Left kidney (tissue), 2 donors: ENCODE results near the gene TMPRSS12. TPM values are rescaled to one million over a fixed set of nuclear protein-coding genes. Genes with fewer than 3 reads are reported as not detected.
"Not testable (repeated sequence)": the region's sequence is repeated elsewhere in the genome, so short reads cannot be mapped to it uniquely, and the experiment has no call there.

Experiments used
- DNase-seq: peaks from one replicate; pipeline ENCODE4 v3.0.0-alpha.2; 2013
- polyA plus RNA-seq: library from polyadenylated mRNA; unstranded; fragments of 120-200 nt; gene quantifications from one replicate; pipeline ENCODE4 v1.2.1, GENCODE V29; 2013; ENCODE audit not compliant: insufficient read length

Gene TMPRSS12
- polyA plus RNA-seq, 1 donor, result 0.13 TPM

- DNase-seq, result no peak
These were observed 17.0 kb downstream of the TMPRSS12 start for GRCh38 chr12:50859621-50860310.

GRCh38 chr12:50862316-50862715 is 19.6 kb downstream of the TMPRSS12 start:
- no peak for DNase-seq

- DNase-seq, result no peak
These were observed 22.5 kb downstream of the TMPRSS12 start for GRCh38 chr12:50865266-50865665.

GRCh38 chr12:50868881-50869280 is 26.2 kb downstream of the TMPRSS12 start:
- DNase-seq, result not testable (repeated sequence)

DNA sequence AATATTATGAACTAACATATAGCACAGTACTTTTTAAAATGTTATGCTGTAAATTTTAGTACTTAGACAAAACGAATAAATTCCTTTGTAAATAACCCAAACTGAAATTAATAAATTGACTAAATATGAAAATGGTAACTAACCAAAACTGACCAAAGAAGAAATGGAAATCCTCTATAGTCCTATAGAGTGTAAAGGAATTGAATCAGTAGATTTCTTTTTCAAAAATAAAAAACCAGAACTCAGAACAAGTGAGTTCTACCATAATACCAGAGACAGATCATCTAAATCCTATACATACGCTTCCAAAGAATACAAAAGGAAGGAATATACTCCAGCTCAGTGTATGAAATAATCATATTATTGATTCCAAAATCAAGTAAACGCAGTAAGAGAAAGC is 39.8 kb downstream of the TMPRSS12 start:
- no peak for DNase-seq

- DNase-seq, result no peak
These were observed 44.5 kb downstream of the TMPRSS12 start for GRCh38 chr12:50887191-50887590.

GRCh38 chr12:50888666-50889065 is 45.9 kb downstream of the TMPRSS12 start:
- DNase-seq, result no peak

DNA sequence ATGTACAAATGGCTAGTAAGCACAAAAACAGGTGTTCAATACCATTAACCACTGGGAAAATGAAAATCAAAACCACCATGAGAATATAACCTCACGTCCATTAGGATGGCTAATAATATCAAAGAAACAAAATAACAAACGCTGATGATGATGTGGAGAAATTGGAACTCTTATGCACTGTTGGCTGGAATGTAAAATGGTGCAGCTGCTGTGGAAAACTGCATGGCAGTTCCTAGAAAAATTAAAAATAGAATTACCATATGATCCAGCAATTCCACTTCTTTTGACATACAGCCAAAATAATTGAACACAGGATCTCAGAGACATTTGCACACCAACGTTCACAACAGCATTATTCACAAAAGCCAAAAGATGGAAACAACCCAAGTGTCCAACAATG is 51.5 kb downstream of the TMPRSS12 start:
- DNase-seq, result no peak

DNA sequence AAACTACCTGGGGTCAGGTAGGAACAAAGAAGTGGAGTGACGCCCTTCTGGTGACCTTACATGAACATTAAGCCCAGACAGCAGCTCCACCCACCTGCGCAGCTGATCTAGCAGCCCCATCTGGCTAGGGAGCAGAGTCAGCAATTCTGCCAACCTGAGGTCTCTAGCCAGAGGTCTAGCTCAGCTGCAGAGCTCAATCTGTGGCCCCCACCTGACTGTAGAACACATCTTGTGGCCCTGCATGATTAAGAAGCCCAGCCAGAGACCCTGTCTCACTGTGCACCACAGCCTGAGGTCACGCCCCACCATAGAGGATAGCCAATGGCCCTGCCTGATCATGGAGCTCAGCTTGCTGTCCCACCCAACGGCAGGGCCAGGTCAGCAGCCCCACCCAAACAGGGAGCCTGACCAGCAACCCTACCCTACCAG is 59.0 kb downstream of the TMPRSS12 start:
- DNase-seq, result no peak

DNA sequence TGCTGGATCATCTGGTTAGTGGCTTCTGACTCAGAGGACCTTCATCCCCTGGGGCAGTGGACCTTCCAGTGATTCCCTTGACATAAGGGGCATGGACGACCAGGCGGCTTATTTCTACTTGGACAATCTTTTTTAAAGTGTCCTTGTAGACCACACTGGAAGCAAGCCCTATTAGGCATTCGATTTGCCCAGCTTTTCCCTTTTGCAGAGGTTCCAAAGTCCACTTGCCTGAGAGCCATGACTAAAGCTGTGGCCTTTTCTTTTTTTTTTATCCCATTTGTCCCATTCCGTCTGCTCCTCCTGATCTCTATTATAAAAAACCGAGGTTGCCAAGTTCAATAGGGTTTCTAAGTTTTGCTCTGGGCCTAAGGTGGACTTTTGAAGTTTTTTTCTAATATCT is 65.8 kb downstream of the TMPRSS12 start:
- not testable (repeated sequence) for DNase-seq

- not testable (repeated sequence) for DNase-seq
These were observed 69.6 kb downstream of the TMPRSS12 start for GRCh38 chr12:50912361-50912760.

DNA sequence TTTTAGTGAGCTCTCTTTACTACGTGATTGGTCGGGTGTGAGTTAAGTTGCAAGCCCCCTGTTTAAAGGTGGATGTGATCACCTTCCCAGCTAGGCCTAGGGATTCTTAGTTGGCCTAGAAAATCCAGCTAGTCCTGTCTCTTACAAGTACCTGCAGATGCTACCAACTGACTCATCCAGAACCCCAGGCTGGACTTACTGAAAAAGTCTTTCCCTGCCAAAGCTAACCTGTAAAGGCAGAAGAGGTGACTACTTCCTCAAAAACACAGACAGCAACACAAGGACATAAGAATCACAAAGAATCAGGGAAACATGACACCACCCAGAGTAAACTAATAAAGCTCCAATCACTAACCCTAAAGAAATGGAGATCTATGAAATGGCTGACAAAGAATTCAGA is 70.5 kb downstream of the TMPRSS12 start:
- no peak for DNase-seq

GRCh38 chr12:50914872-50915484 is 72.3 kb downstream of the TMPRSS12 start:
- DNase-seq, result no peak

DNA sequence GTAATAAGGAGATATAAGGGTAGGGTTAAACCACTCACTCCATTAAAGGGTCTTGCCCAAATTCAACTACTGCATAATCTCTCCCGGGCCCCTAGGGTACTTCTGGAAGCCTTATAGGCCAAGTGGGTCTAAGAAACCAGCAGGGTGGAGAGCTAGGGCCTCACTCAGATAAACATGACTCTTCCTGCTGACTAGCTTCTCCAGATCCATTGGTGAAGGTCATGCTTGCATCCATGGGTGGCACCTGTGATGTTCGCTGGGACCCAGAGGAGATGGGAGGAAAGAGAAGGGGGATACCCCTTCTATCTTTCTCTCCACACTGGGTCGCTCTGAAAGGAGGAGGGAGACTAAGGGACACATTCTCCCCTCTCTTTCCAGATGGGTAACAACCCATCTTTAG is 73.6 kb downstream of the TMPRSS12 start:
- no peak for DNase-seq

GRCh38 chr12:50918584-50919316 is 76.0 kb downstream of the TMPRSS12 start:
- no peak for DNase-seq

DNA sequence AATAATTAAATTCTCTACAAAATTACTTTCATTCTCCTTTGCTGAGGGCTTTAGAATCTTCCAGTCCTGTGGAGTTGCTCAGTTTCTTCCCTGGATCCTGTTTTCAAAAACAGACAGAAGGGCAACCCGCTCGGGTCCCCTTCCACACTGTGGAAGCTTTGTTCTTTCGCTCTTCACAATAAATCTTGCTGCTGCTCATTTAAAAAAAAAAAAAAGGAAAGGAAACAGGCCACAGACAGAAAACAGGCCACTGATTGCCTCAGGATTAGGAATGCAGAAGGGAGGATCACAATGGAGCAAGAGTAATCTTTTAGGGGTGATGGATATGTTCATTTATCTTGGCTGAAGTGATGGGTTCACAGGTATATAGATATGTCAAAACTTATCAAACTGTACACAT is 80.1 kb downstream of the TMPRSS12 start:
- DNase-seq, result no peak

DNA sequence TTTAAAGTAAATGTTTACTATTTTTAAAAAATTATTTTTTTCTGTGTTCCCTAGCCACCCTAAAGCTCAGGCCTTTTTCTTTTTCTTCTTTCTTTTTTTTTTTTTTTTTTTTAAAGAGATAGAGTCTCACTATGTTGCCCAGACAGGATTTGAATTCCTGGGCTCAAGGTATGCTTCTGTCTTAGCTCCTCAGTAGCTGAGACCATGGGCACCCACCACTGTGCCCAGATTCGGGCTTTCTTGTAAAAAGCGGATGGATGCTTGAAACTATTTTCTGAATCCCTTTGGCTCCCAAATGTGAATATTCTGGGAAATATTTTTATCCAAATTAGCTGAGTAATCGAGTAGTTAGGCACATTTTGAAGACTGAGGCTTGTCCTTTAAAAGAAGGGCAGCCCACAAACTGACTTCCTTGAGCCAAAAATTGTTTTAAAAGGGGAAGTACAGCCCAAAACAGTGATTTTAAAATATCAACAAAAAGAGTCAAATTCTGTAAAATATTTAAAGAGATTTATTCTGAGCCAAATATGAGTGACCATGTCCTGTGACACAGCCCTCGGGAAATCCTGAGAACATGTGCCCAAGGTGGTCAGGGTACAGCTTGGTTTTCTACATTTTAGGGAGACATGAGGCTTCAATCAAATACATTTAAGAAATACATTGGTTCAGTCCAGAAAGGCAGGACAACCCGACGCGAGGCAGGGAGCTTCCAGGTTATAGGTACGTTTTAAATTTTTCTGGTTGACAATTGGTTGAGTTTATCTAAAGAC is 80.8 kb downstream of the TMPRSS12 start:
- no peak for DNase-seq

DNA sequence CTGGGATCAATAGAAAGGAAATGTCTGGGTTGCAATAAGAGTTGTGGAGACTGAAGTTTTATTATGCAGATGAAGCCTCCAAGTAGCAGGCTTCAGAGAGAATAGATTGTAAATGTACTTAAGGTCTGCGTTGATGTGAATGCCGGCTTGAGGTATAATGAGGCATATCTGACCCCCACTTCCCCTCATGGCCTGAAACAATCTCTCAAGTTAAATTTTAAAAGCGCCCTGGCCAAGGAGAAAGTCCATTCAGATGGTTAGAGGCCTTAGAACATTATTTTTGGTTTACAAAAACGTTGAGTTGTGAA is 81.4 kb downstream of the TMPRSS12 start:
- no peak for DNase-seq

DNA sequence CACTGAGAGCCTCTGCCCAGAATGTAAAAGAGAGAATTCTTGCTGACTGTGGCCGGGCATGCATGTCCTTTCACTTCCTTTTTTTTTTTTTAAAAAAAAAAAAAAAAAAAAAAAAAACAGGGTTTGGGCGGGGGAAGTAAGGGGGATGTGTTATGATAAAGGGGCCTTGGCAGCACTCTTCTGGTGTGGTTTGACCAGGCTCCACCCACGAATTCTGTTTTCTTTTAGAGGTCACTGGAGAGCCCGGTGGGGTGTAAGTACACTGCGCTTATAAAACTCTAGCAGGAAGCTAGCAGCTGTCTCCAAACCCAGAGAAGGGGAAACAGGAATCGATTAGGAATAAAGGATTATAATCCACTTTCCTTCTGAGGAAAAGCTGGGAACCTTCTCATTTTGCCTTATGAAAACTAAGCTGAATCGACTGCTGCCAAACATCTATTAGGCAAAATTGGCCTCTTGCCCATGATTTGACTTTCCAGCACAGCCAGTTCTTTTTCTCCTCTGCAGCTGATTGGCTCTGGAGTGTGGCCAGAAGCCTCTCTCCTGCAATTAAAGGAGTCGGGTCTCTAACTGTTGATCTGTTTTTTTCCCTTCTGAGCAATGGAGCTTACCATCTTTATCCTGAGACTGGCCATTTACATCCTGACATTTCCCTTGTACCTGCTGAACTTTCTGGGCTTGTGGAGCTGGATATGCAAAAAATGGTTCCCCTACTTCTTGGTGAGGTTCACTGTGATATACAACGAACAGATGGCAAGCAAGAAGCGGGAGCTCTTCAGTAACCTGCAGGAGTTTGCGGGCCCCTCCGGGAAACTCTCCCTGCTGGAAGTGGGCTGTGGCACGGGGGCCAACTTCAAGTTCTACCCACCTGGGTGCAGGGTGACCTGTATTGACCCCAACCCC is 82.0 kb downstream of the TMPRSS12 start:
- DNase-seq, result peak; percentile 82

- DNase-seq, result no peak
These were observed 82.6 kb downstream of the TMPRSS12 start for GRCh38 chr12:50925342-50925651.

GRCh38 chr12:50925920-50926319 is 83.2 kb downstream of the TMPRSS12 start:
- no peak for DNase-seq

DNA sequence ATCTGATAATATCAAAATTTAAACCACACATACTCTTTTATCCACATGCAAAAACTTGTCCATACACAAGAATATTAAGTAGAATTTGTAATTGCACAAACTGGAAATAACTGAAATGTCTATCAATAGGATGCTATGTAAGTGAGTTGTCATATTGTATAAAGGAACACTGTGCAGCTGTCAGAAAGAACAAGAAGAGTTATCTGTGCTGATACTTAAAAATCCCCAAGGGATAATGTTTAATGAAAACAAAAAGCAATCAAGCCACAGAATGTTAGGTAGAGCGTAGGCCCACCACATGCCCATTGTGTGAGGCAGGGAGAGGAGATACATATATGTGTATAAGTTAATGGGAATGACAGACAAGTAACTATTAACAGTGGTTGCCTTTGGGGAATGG is 83.7 kb downstream of the TMPRSS12 start:
- DNase-seq, result no peak
